Measurements from ENCODE around the gene FBXO47.
A peak's percentile ranks its signal among the peaks of the same experiment; 100 is the strongest.

The FBXO47 gene

GRCh38 chr17:38907930-38908675 is 59.1 kb downstream of the FBXO47 start:
- H3K36me3 ChIP-seq (ENCODE audit: insufficient read depth, low read length) = peaks cover 49% of the 10 kb centered on the region

GRCh38 chr17:38906460-38907228 is 60.6 kb downstream of the FBXO47 start:
- H3K4me1 ChIP-seq (ENCODE audit: insufficient read depth, low read length) = peaks cover 25% of the 10 kb centered on the region
- no peaks in the 10 kb centered on the region for H3K27me3 ChIP-seq (ENCODE audit: control insufficient read depth in 1 of 2, insufficient read depth in 2 of 2, low read length in 2 of 2)
- no peak overlapping the region for H3K9ac ChIP-seq (ENCODE audit: low read length)
- no peak overlapping the region for H3K27ac ChIP-seq (ENCODE audit: low read depth, low read length)
- peaks cover 44% of the 10 kb centered on the region for H3K36me3 ChIP-seq (ENCODE audit: insufficient read depth, low read length)
- no peak overlapping the region for H3K4me3 ChIP-seq (ENCODE audit: low read depth in 1 of 2, low read length in 2 of 2)
- H3K9me3 ChIP-seq (ENCODE audit: low read length) = no peaks in the 10 kb centered on the region

More at GRCh38 chr17:38907930-38908675, 59.1 kb downstream of the FBXO47 start:
- Histone ChIP-seq H3K27me3 (ENCODE audit: control insufficient read depth in 1 of 2, insufficient read depth in 2 of 2, low read length in 2 of 2) (no peaks in the 10 kb centered on the region), H3K27ac (ENCODE audit: low read depth, low read length) (peak overlapping the region; percentile 20), H3K9ac (ENCODE audit: low read length) (no peak overlapping the region), H3K9me3 (ENCODE audit: low read length) (no peaks in the 10 kb centered on the region), H3K4me3 (ENCODE audit: low read depth in 1 of 2, low read length in 2 of 2) (no peak overlapping the region), H3K4me1 (ENCODE audit: insufficient read depth, low read length) (peaks cover 39% of the 10 kb centered on the region)

GRCh38 chr17:38905375-38905774 is 61.8 kb downstream of the FBXO47 start:
- no peak overlapping the region for H3K27ac ChIP-seq (ENCODE audit: low read depth, low read length)
- no peaks in the 10 kb centered on the region for H3K9me3 ChIP-seq (ENCODE audit: low read length)
- H3K27me3 ChIP-seq (ENCODE audit: control insufficient read depth in 1 of 2, insufficient read depth in 2 of 2, low read length in 2 of 2) = no peaks in the 10 kb centered on the region
- no peak overlapping the region for H3K9ac ChIP-seq (ENCODE audit: low read length)
- peaks cover 36% of the 10 kb centered on the region for H3K4me1 ChIP-seq (ENCODE audit: insufficient read depth, low read length)
- H3K36me3 ChIP-seq (ENCODE audit: insufficient read depth, low read length) = peaks cover 38% of the 10 kb centered on the region
- H3K4me3 ChIP-seq (ENCODE audit: low read depth in 1 of 2, low read length in 2 of 2) = no peak overlapping the region

- peaks cover 37% of the 10 kb centered on the region for H3K36me3 ChIP-seq (ENCODE audit: insufficient read depth, low read length)
- H3K27me3 ChIP-seq (ENCODE audit: control insufficient read depth in 1 of 2, insufficient read depth in 2 of 2, low read length in 2 of 2) = no peaks in the 10 kb centered on the region
- H3K4me3 ChIP-seq (ENCODE audit: low read depth in 1 of 2, low read length in 2 of 2) = no peak overlapping the region
- H3K27ac ChIP-seq (ENCODE audit: low read depth, low read length) = no peak overlapping the region
- H3K4me1 ChIP-seq (ENCODE audit: insufficient read depth, low read length) = peaks cover 36% of the 10 kb centered on the region
- no peak overlapping the region for H3K9ac ChIP-seq (ENCODE audit: low read length)
- H3K9me3 ChIP-seq (ENCODE audit: low read length) = no peaks in the 10 kb centered on the region
Measured at GRCh38 chr17:38904892-38905291, 62.3 kb downstream of the FBXO47 start.

GRCh38 chr17:38903404-38903803 is 63.8 kb downstream of the FBXO47 start:
- H3K4me1 ChIP-seq (ENCODE audit: insufficient read depth, low read length) = peaks cover 43% of the 10 kb centered on the region
- H3K27me3 ChIP-seq (ENCODE audit: control insufficient read depth in 1 of 2, insufficient read depth in 2 of 2, low read length in 2 of 2) = no peaks in the 10 kb centered on the region
- no peak overlapping the region for H3K27ac ChIP-seq (ENCODE audit: low read depth, low read length)
- H3K9me3 ChIP-seq (ENCODE audit: low read length) = no peaks in the 10 kb centered on the region
- no peak overlapping the region for H3K9ac ChIP-seq (ENCODE audit: low read length)
- H3K36me3 ChIP-seq (ENCODE audit: insufficient read depth, low read length) = peaks cover 46% of the 10 kb centered on the region
- H3K4me3 ChIP-seq (ENCODE audit: low read depth in 1 of 2, low read length in 2 of 2) = no peak overlapping the region

- Histone ChIP-seq H3K9ac (ENCODE audit: low read length) (no peak overlapping the region), H3K27me3 (ENCODE audit: control insufficient read depth in 1 of 2, insufficient read depth in 2 of 2, low read length in 2 of 2) (no peaks in the 10 kb centered on the region), H3K4me1 (ENCODE audit: insufficient read depth, low read length) (peaks cover 46% of the 10 kb centered on the region), H3K36me3 (ENCODE audit: insufficient read depth, low read length) (peaks cover 55% of the 10 kb centered on the region), H3K9me3 (ENCODE audit: low read length) (no peaks in the 10 kb centered on the region), H3K4me3 (ENCODE audit: low read depth in 1 of 2, low read length in 2 of 2) (peak overlapping the region in 1 of 2 donors; percentile 22), H3K27ac (ENCODE audit: low read depth, low read length) (peak overlapping the region; percentile 70)
Measured at GRCh38 chr17:38900978-38901656, 66.1 kb downstream of the FBXO47 start.

GRCh38 chr17:38899421-38899820 is 67.8 kb downstream of the FBXO47 start:
- H3K4me1 ChIP-seq (ENCODE audit: insufficient read depth, low read length) = peaks cover 51% of the 10 kb centered on the region

GRCh38 chr17:38898812-38899348 is 68.3 kb downstream of the FBXO47 start:
- no peak overlapping the region for H3K9ac ChIP-seq (ENCODE audit: low read length)
- H3K4me1 ChIP-seq (ENCODE audit: insufficient read depth, low read length) = peaks cover 56% of the 10 kb centered on the region
- no peak overlapping the region for H3K4me3 ChIP-seq (ENCODE audit: low read depth in 1 of 2, low read length in 2 of 2)
- no peaks in the 10 kb centered on the region for H3K27me3 ChIP-seq (ENCODE audit: control insufficient read depth in 1 of 2, insufficient read depth in 2 of 2, low read length in 2 of 2)
- H3K9me3 ChIP-seq (ENCODE audit: low read length) = no peaks in the 10 kb centered on the region
- no peak overlapping the region for H3K27ac ChIP-seq (ENCODE audit: low read depth, low read length)
- H3K36me3 ChIP-seq (ENCODE audit: insufficient read depth, low read length) = peaks cover 49% of the 10 kb centered on the region

More at GRCh38 chr17:38899421-38899820, 67.8 kb downstream of the FBXO47 start:
- H3K9me3 ChIP-seq (ENCODE audit: low read length) = no peaks in the 10 kb centered on the region
- H3K4me3 ChIP-seq (ENCODE audit: low read depth in 1 of 2, low read length in 2 of 2) = no peak overlapping the region
- no peak overlapping the region for H3K27ac ChIP-seq (ENCODE audit: low read depth, low read length)
- H3K36me3 ChIP-seq (ENCODE audit: insufficient read depth, low read length) = peaks cover 51% of the 10 kb centered on the region
- H3K27me3 ChIP-seq (ENCODE audit: control insufficient read depth in 1 of 2, insufficient read depth in 2 of 2, low read length in 2 of 2) = no peaks in the 10 kb centered on the region
- no peak overlapping the region for H3K9ac ChIP-seq (ENCODE audit: low read length)

GRCh38 chr17:38898291-38898679 is 68.9 kb downstream of the FBXO47 start:
- peaks cover 45% of the 10 kb centered on the region for H3K36me3 ChIP-seq (ENCODE audit: insufficient read depth, low read length)
- peaks cover 62% of the 10 kb centered on the region for H3K4me1 ChIP-seq (ENCODE audit: insufficient read depth, low read length)
- no peak overlapping the region for H3K9ac ChIP-seq (ENCODE audit: low read length)
- H3K27me3 ChIP-seq (ENCODE audit: control insufficient read depth in 1 of 2, insufficient read depth in 2 of 2, low read length in 2 of 2) = no peaks in the 10 kb centered on the region
- H3K27ac ChIP-seq (ENCODE audit: low read depth, low read length) = peak overlapping the region; percentile 57
- H3K9me3 ChIP-seq (ENCODE audit: low read length) = no peaks in the 10 kb centered on the region
- H3K4me3 ChIP-seq (ENCODE audit: low read depth in 1 of 2, low read length in 2 of 2) = no peak overlapping the region

- peak overlapping the region; percentile 57 for H3K27ac ChIP-seq (ENCODE audit: low read depth, low read length)
- peaks cover 47% of the 10 kb centered on the region for H3K36me3 ChIP-seq (ENCODE audit: insufficient read depth, low read length)
- no peaks in the 10 kb centered on the region for H3K9me3 ChIP-seq (ENCODE audit: low read length)
- H3K27me3 ChIP-seq (ENCODE audit: control insufficient read depth in 1 of 2, insufficient read depth in 2 of 2, low read length in 2 of 2) = no peaks in the 10 kb centered on the region
- no peak overlapping the region for H3K4me3 ChIP-seq (ENCODE audit: low read depth in 1 of 2, low read length in 2 of 2)
- peaks cover 67% of the 10 kb centered on the region for H3K4me1 ChIP-seq (ENCODE audit: insufficient read depth, low read length)
- H3K9ac ChIP-seq (ENCODE audit: low read length) = no peak overlapping the region
Measured at GRCh38 chr17:38897671-38898290, 69.4 kb downstream of the FBXO47 start.

GRCh38 chr17:38897176-38897575 is 70.0 kb downstream of the FBXO47 start:
- Histone ChIP-seq H3K27me3 (ENCODE audit: control insufficient read depth in 1 of 2, insufficient read depth in 2 of 2, low read length in 2 of 2) (no peaks in the 10 kb centered on the region), H3K36me3 (ENCODE audit: insufficient read depth, low read length) (peaks cover 53% of the 10 kb centered on the region), H3K4me3 (ENCODE audit: low read depth in 1 of 2, low read length in 2 of 2) (no peak overlapping the region), H3K9me3 (ENCODE audit: low read length) (no peaks in the 10 kb centered on the region), H3K27ac (ENCODE audit: low read depth, low read length) (peak overlapping the region; percentile 57), H3K9ac (ENCODE audit: low read length) (no peak overlapping the region), H3K4me1 (ENCODE audit: insufficient read depth, low read length) (peaks cover 72% of the 10 kb centered on the region)
